ENCODE measurements around the gene DGKH. TPM values are rescaled to one million over a fixed set of nuclear protein-coding genes. Genes with fewer than 3 reads are reported as not detected.

Gene DGKH
- total and polyA plus RNA-seq, 7 donors = 0.42 to 4.6 (median 2.1) TPM

DNA sequence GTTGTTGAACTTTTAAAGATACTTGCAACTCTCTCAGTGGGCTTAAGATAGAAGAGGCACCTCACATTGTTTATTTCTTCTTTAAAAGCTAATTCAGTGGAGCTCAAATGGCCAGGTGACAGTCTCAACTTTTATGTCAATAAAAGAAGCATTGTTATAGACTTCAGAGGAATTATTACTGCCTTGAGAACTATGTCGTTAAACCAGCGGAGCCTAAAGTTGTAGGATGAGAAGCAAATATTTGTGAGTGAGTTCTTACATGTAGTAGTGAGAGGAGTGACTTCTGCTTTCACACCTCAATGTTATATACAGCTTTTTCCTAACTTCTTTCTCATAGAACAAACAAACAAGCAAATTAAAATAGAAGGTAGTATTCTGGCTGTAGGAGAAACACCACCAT, 31.2 kb upstream of the DGKH start:
- WGBS, 3 donors = 52 to 63% (median 58%) methylated on average over 2 of the region's 2 CpGs

GRCh38 chr13:42021851-42022250, 26.6 kb upstream of the DGKH start:
- H3K4me1 ChIP-seq = no peaks in the 10 kb centered on the region
- H3K27me3 ChIP-seq (ENCODE audit: insufficient read depth in 3 of 3, low read length in 2 of 3) = peaks cover 0 to 2% (median 0%) of the 10 kb centered on the region in 3 donors
- H3K27ac ChIP-seq = no peak overlapping the region
- H3K36me3 ChIP-seq (ENCODE audit: insufficient read depth in 1 of 2, low read depth in 1 of 2) = no peaks in the 10 kb centered on the region
- intact Hi-C loops (cut with DNase I) = no loop called here
- DNase-seq = no peak
- ATAC-seq = no peak
- TF ChIP-seq, protein P1, sequence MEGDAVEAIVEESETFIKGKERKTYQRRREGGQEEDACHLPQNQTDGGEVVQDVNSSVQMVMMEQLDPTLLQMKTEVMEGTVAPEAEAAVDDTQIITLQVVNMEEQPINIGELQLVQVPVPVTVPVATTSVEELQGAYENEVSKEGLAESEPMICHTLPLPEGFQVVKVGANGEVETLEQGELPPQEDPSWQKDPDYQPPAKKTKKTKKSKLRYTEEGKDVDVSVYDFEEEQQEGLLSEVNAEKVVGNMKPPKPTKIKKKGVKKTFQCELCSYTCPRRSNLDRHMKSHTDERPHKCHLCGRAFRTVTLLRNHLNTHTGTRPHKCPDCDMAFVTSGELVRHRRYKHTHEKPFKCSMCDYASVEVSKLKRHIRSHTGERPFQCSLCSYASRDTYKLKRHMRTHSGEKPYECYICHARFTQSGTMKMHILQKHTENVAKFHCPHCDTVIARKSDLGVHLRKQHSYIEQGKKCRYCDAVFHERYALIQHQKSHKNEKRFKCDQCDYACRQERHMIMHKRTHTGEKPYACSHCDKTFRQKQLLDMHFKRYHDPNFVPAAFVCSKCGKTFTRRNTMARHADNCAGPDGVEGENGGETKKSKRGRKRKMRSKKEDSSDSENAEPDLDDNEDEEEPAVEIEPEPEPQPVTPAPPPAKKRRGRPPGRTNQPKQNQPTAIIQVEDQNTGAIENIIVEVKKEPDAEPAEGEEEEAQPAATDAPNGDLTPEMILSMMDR (IDR thresholded peaks at IDR 0.05) = no peak
- no peak overlapping the region for H3K4me3 ChIP-seq
- no peaks in the 10 kb centered on the region for H3K9me3 ChIP-seq

More for the DNA sequence above, 31.2 kb upstream of the DGKH start:
- intact Hi-C loops (cut with DNase I) = no loop called here
- H3K36me3 ChIP-seq (ENCODE audit: insufficient read depth in 1 of 2, low read depth in 1 of 2) = no peaks in the 10 kb centered on the region
- H3K9me3 ChIP-seq = no peaks in the 10 kb centered on the region
- no peak overlapping the region for H3K4me3 ChIP-seq
- H3K4me1 ChIP-seq = no peaks in the 10 kb centered on the region
- no peak for ATAC-seq
- no peak for DNase-seq
- H3K27ac ChIP-seq = no peak overlapping the region
- peaks cover 0 to 2% (median 0%) of the 10 kb centered on the region in 3 donors for H3K27me3 ChIP-seq (ENCODE audit: insufficient read depth in 3 of 3, low read length in 2 of 3)
- TF ChIP-seq, protein P1 (IDR thresholded peaks at IDR 0.05) = no peak

GRCh38 chr13:42022336-42022735, 26.1 kb upstream of the DGKH start:
- H3K36me3 ChIP-seq (ENCODE audit: insufficient read depth in 1 of 2, low read depth in 1 of 2) = no peaks in the 10 kb centered on the region
- WGBS, 3 donors = 73 to 87% (median 80%) methylated on average over 4 of the region's 4 CpGs
- no peaks in the 10 kb centered on the region for H3K9me3 ChIP-seq
- no peaks in the 10 kb centered on the region for H3K4me1 ChIP-seq
- no peak overlapping the region for H3K4me3 ChIP-seq
- TF ChIP-seq, protein P1 (IDR thresholded peaks at IDR 0.05) = no peak
- DNase-seq (no peak), ATAC-seq (no peak)
- no peak overlapping the region for H3K27ac ChIP-seq
- peaks cover 0 to 2% (median 0%) of the 10 kb centered on the region in 3 donors for H3K27me3 ChIP-seq (ENCODE audit: insufficient read depth in 3 of 3, low read length in 2 of 3)
- intact Hi-C loops (cut with DNase I) = no loop called here

DNA sequence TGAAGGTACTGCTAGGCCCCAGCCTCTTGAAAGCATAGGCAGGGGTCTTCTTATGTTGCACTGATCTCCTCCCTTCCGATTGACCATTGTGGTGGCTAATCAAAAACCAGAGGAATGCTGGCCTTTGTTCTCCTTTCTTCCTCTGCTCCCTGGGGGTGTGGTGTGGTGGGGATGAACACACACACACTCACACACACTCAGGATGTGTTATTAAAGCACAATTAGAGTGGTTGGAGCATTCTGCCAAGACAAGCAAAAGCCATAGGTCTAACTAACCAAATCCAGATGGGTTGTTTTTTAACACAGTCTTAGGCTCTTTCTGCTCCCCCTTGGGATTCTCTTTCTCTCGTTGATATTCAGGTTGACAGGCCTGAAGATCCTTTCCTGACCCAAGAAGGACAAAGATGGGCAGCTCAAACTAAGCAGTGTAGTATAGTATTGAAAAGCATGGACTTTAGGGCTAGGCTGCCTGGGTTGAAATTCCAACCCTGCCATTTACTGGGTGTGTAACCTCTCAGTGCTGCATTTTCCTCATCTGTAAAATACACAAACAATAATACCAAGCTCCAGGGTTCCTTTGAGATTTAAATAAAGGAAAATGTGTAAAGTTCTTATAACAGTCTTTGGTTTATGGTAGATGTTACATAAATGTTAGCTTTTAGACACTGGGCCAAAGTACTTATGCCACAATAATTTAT, 25.5 kb upstream of the DGKH start:
- intact Hi-C loops (cut with DNase I) = no loop called here
- TF ChIP-seq, protein P1 (IDR thresholded peaks at IDR 0.05) = no peak
- H3K9me3 ChIP-seq = no peaks in the 10 kb centered on the region
- H3K4me1 ChIP-seq = no peaks in the 10 kb centered on the region
- no peak overlapping the region for H3K4me3 ChIP-seq
- 75 to 90% (median 83%) methylated on average over 2 of the region's 2 CpGs for WGBS, 3 donors
- no peak for DNase-seq
- no peak for ATAC-seq
- H3K27me3 ChIP-seq (ENCODE audit: insufficient read depth in 3 of 3, low read length in 2 of 3) = peaks cover 0 to 2% (median 0%) of the 10 kb centered on the region in 3 donors
- no peak overlapping the region for H3K27ac ChIP-seq
- H3K36me3 ChIP-seq (ENCODE audit: insufficient read depth in 1 of 2, low read depth in 1 of 2) = no peaks in the 10 kb centered on the region

DNA sequence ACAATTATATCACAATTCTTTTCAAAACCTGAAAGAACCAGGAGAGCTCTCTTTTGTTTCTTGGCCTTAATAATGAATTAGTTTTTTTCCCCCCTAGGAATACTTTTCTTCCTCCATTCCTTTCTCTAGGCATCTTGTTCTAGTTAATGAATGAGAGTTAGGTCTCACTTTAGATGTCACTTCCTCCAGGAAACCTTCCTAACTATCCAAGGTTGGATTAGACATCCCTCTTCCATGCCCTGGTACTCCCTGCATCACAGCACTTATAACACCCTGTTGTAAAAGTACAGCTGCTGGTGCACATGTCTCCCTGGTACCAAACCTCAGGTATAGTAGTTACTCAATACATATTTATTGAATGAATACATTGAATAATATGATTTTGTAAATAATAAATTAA, 21.2 kb upstream of the DGKH start:
- DNase-seq (no peak), ATAC-seq (no peak)
- H3K4me3 ChIP-seq = no peak overlapping the region
- no peaks in the 10 kb centered on the region for H3K4me1 ChIP-seq
- no peaks in the 10 kb centered on the region for H3K36me3 ChIP-seq (ENCODE audit: insufficient read depth in 1 of 2, low read depth in 1 of 2)
- intact Hi-C loops (cut with DNase I) = no loop called here
- TF ChIP-seq, protein P1 (IDR thresholded peaks at IDR 0.05) = no peak
- no peaks in the 10 kb centered on the region for H3K9me3 ChIP-seq
- H3K27ac ChIP-seq = no peak overlapping the region
- no peaks in the 10 kb centered on the region for H3K27me3 ChIP-seq (ENCODE audit: insufficient read depth in 3 of 3, low read length in 2 of 3)

Measured in psoas muscle (tissue), 8 donors.